NT2/D1 (cell line): ENCODE measurements around the gene LIPT1.

Experiments used
- DNase-seq: peaks from one replicate; pipeline ENCODE4 v3.0.0-alpha.2; 2011; ENCODE audit warnings: low read depth, low spot score
- H3K27me3 ChIP-seq: 2 replicates; pipeline ENCODE4 v1.6.0; 2011; ENCODE audit warnings: mild to moderate bottlenecking; ENCODE audit not compliant: insufficient read length, insufficient read depth
- H3K36me3 ChIP-seq: 2 replicates; pipeline ENCODE4 v1.6.1; 2011; ENCODE audit warnings: mild to moderate bottlenecking, low read length, mixed read lengths; ENCODE audit not compliant: insufficient read depth, insufficient read length
- H3K4me1 ChIP-seq: 2 replicates; pipeline ENCODE4 v1.5.1; 2011; ENCODE audit not compliant: insufficient read depth, insufficient read length
- H3K4me3 ChIP-seq: 2 replicates; pipeline ENCODE4 v1.5.1; 2011; ENCODE audit warnings: low read depth; ENCODE audit not compliant: insufficient read length
- H3K9ac ChIP-seq: 2 replicates; pipeline ENCODE4 v1.6.0; 2011; ENCODE audit warnings: low read depth; ENCODE audit not compliant: insufficient read length
- H3K9me3 ChIP-seq: 2 replicates; pipeline ENCODE4 v1.5.1; 2011; ENCODE audit warnings: mild to moderate bottlenecking, low read length; ENCODE audit not compliant: insufficient read depth
- SUZ12 ChIP-seq: IDR thresholded peaks from 2 replicates; pipeline ENCODE4 v1.6.1; 2011; ENCODE audit not compliant: insufficient read length, insufficient read depth; ENCODE audit errors: extremely low read depth
- YY1 ChIP-seq: IDR thresholded peaks from 2 replicates; pipeline ENCODE4 v1.6.1; 2011; ENCODE audit not compliant: insufficient read length, insufficient read depth
- ZNF274 ChIP-seq: IDR thresholded peaks from 2 replicates; pipeline ENCODE4 v1.6.1; 2011; ENCODE audit warnings: mild to moderate bottlenecking, low read depth, low read length

Gene LIPT1

DNA sequence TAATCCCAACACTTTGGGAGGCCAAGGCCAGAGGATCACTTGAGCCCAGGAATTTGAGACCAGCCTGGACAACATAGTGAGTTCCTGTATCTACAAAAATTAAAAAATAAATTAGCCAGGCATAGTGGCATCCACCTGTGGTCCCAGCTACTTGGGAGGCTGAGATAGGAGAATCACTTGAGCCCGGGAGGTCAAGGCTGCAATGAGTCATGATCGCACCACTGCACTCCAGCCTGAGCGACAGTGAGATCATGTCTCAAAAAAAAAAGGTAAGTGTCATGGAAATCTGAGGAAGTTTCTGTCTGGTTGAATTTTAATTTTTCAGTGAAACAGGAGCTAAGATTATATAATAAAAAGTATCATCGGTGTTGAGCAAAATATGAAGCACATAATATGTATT, 15.8 kb upstream of the LIPT1 start:
- H3K9me3 ChIP-seq = peaks cover 11% of the 10 kb centered on the region
- no peaks in the 10 kb centered on the region for H3K4me1 ChIP-seq
- TF ChIP-seq YY1 (no peak), ZNF274 (no peak), SUZ12 (no peak)
- no peak for DNase-seq
- H3K36me3 ChIP-seq = no peaks in the 10 kb centered on the region
- H3K9ac ChIP-seq = no peak overlapping the region
- no peak overlapping the region for H3K4me3 ChIP-seq
- H3K27me3 ChIP-seq = peaks cover 9% of the 10 kb centered on the region

DNA sequence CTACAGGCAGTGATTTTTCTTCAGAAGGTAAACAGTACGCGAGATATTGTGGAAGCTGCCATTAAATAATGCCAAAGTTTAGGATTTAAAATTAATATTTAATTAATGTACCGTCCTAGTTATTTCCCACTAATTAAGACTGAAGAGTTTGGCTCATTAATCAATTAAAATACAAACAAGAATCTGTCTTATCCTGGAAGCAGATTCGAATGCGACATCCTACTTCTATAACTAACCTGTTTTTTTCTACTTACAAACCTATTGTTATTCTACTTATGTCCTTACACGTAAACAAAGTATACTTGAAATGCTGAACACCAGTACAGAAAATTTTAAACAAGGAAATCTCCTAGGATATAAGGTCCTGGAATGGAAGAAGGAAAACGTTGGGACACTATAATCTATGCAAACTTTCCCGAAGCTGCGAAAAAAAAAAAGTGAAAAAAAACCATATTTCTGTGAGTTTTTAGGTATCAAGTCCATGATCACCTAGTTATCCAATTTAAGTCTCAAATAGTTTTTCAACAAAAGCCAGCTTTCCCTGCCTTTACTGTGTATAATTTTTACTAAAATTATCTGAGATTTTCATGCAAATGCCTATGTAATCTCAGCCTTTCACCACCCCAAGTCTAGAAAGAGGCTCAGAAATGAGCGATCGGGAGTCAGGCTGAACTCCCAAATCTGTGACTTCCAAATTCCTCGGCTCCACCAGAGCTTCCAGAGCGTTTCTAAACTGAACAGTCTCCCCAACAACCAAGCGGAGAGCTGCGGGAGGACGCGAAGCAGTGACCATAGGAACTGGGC, 14.5 kb upstream of the LIPT1 start:
- peaks cover 9% of the 10 kb centered on the region for H3K27me3 ChIP-seq
- H3K9me3 ChIP-seq = no peaks in the 10 kb centered on the region
- TF ChIP-seq YY1 (no peak), SUZ12 (no peak), ZNF274 (no peak)

DNA sequence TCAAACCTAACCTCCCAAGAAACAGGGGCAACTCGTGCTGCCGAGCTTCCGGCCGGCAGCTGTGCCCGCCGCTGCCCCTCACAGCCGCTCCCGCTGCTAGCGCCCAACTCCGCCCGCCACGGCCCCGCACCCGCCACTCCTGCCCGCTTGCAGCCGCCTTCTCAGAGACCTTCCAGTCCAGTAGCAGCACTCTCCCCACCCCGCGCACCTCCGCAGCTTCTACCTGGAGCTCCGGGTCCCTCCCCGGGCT, 14.0 kb upstream of the LIPT1 start:
- Histone ChIP-seq H3K4me1 (no peaks in the 10 kb centered on the region), H3K9ac (peak overlapping the region; percentile 57), H3K4me3 (peak overlapping the region; percentile 74), H3K9me3 (no peaks in the 10 kb centered on the region), H3K27me3 (peaks cover 9% of the 10 kb centered on the region), H3K36me3 (no peaks in the 10 kb centered on the region)
- peak; percentile 25 for DNase-seq
- TF ChIP-seq ZNF274 = no peak
- no peak for TF ChIP-seq YY1

More for the DNA sequence above, 14.5 kb upstream of the LIPT1 start:
- H3K4me1 ChIP-seq = no peaks in the 10 kb centered on the region
- DNase-seq = no peak
- no peaks in the 10 kb centered on the region for H3K36me3 ChIP-seq
- peak overlapping the region; percentile 74 for H3K4me3 ChIP-seq
- peak overlapping the region; percentile 57 for H3K9ac ChIP-seq

DNA sequence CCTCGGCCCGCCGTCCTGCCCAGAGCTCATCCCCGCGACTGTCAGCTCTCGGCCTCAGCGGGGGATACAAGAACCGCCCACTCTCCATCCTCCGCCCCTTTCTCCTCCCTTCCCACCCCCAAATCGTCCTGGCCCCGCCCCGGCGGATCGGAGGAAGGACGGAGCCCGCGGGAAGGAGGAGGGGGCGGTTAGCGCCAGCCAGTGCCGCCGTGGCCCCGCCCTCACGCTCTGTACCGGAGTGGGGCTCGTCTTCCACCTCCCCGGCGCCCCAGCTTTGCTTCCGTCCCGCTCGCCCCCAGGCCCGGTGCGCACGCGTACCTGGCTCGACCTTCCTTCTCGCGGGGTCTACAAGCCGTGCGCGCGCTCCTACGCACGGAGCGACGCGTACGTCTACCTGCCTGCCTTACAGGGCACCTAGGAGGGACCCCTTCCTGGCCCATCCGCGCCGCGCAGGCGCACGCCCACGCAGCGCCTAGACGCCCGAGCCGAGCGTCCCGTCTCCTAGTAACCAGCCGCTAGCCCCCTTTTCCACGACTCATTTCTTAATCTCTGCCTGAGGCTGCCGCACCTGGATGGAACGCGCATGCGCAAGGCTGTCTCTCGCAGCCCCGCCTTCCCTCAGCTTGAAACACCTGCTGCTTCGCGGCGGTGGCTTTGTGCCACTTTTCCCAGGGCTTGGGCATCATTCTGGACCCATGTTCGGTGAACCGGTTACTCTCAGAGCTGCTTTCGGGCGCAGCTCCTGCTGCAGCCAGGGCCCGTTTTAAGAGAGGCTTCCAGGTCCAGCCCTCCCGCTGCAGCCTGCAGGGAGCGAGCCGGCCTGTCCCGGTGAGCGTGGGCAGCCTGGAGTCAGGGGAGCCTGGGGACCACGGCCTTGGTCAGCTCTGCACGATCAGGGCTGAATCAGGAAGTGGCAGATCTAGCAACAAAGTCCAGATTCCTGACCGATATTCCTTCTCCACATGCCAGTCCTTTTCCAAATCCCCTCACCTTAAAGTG, 13.4 kb upstream of the LIPT1 start, which contains the start of gene C2orf15:
TSS of gene C2orf15 (plus strand) at position 598 of the 999 bp plus-strand sequence. CDS start 8,852 bp downstream, outside the sequence.
- Histone ChIP-seq H3K9ac (peak within 1 kb of the TSS; percentile 84), H3K4me1 (no peaks in the 10 kb centered on the region), H3K27me3 (peaks cover 9% of the 10 kb centered on the region), H3K4me3 (peak within 1 kb of the TSS; percentile 74), H3K36me3 (no peaks in the 10 kb centered on the region), H3K9me3 (no peaks in the 10 kb centered on the region)
- DNase-seq = peak; percentile 91
- no peak for TF ChIP-seq ZNF274
- no peak for TF ChIP-seq YY1
- no peak for TF ChIP-seq SUZ12

DNA sequence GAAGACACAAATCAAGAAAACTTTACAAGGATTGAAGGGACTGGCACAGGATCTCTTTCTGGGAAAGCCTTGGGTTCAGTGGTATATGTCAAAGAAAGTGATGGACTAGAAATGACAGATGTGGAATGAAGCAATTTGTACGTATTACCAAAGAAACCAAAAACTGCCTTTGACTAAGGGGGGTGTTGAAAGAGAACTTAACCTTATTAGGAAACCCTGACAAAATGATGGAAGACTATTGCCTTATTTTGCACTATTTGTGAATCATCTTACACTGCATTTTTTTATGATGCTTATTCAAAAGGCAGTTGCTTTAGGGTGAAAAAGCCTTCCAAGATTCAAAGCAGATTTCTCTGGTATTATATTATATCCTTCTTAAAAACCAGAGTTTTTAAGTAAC, 4.1 kb upstream of the LIPT1 start:
- no peaks in the 10 kb centered on the region for H3K4me1 ChIP-seq
- H3K4me3 ChIP-seq = no peak overlapping the region
- DNase-seq = no peak
- TF ChIP-seq SUZ12 = no peak
- no peak for TF ChIP-seq YY1
- no peak for TF ChIP-seq ZNF274
- H3K36me3 ChIP-seq = no peaks in the 10 kb centered on the region
- H3K27me3 ChIP-seq = no peaks in the 10 kb centered on the region
- H3K9me3 ChIP-seq = no peaks in the 10 kb centered on the region
- no peak overlapping the region for H3K9ac ChIP-seq

GRCh38 chr2:99152199-99152895, 2.4 kb upstream of the LIPT1 start:
- Histone ChIP-seq H3K36me3 (peaks cover 9% of the 10 kb centered on the region), H3K27me3 (no peaks in the 10 kb centered on the region), H3K9ac (no peak overlapping the region), H3K4me1 (no peaks in the 10 kb centered on the region), H3K9me3 (no peaks in the 10 kb centered on the region), H3K4me3 (no peak overlapping the region)
- DNase-seq = no peak
- TF ChIP-seq ZNF274 (no peak), SUZ12 (no peak), YY1 (no peak)
